Neural progenitor cell (in vitro differentiated cells): ENCODE measurements around the gene MAMLD1. TPM values are rescaled to one million over a fixed set of nuclear protein-coding genes. Genes with fewer than 3 reads are reported as not detected.
A peak's percentile ranks its signal among the peaks of the same experiment; 100 is the strongest.

Experiments
- DNase-seq: peaks from one replicate; pipeline ENCODE4 v3.0.0-alpha.2; 2016; ENCODE audit warnings: low spot score
- H2AFZ ChIP-seq: fragments of 200-600 bp; sonication (generic); replicated peaks from 2 replicates; pipeline ENCODE4 v1.6.1; 2016; ENCODE audit warnings: antibody characterized with exemption
- H3F3A ChIP-seq: fragments of 200-600 bp; sonication (generic); 2 replicates; pipeline ENCODE4 v1.6.1; 2016; ENCODE audit warnings: antibody characterized with exemption, low read depth
- H3K27ac ChIP-seq: fragments of 200-600 bp; sonication (generic); 2 replicates; pipeline ENCODE4 v1.5.1; 2016; ENCODE audit warnings: mild to moderate bottlenecking
- H3K27me3 ChIP-seq: fragments of 200-600 bp; sonication (generic); 2 replicates; pipeline ENCODE4 v1.6.1; 2016; ENCODE audit warnings: mild to moderate bottlenecking, moderate library complexity
- H3K36me3 ChIP-seq: fragments of 200-600 bp; sonication (generic); 2 replicates; pipeline ENCODE4 v1.5.1; 2016
- H3K4me1 ChIP-seq: fragments of 200-600 bp; sonication (generic); 2 replicates; pipeline ENCODE4 v1.6.1; 2016; ENCODE audit warnings: mixed run types
- H3K4me2 ChIP-seq: fragments of 200-600 bp; sonication (generic); 2 replicates; pipeline ENCODE4 v1.6.1; 2016
- H3K4me3 ChIP-seq: fragments of 200-600 bp; sonication (generic); 2 replicates; pipeline ENCODE4 v1.5.1; 2016
- H3K79me2 ChIP-seq: fragments of 200-600 bp; sonication (generic); 2 replicates; pipeline ENCODE4 v1.6.1; 2016; ENCODE audit warnings: low read depth
- H3K9ac ChIP-seq: fragments of 200-600 bp; sonication (generic); 2 replicates; pipeline ENCODE4 v1.6.1; 2016
- H3K9me3 ChIP-seq: fragments of 200-600 bp; sonication (generic); 2 replicates; pipeline ENCODE4 v1.5.1; 2016; ENCODE audit warnings: low read depth
- H4K20me1 ChIP-seq: fragments of 200-600 bp; sonication (generic); 2 replicates; pipeline ENCODE4 v1.6.1; 2016; ENCODE audit warnings: low read depth
- H3K27ac Mint-ChIP-seq: 3 replicates; pipeline ENCODE4 v1.8.0; 2021; ENCODE audit warnings: mixed read lengths
- H3K27me3 Mint-ChIP-seq: 2 replicates; pipeline ENCODE4 v1.8.0; 2022; ENCODE audit warnings: low read depth, mild to moderate bottlenecking, inconsistent platforms, moderate library complexity, mixed read lengths; ENCODE audit not compliant: insufficient read depth
- H3K36me3 Mint-ChIP-seq: 3 replicates; pipeline ENCODE4 v1.8.0; 2021; ENCODE audit warnings: mixed read lengths
- H3K4me1 Mint-ChIP-seq: 3 replicates; pipeline ENCODE4 v1.8.0; 2021; ENCODE audit warnings: mixed read lengths
- H3K4me3 Mint-ChIP-seq: 3 replicates; pipeline ENCODE4 v1.8.0; 2021; ENCODE audit warnings: mild to moderate bottlenecking, moderate library complexity, mixed read lengths
- H3K9me3 Mint-ChIP-seq: 3 replicates; pipeline ENCODE4 v1.8.0; 2020; ENCODE audit warnings: mixed read lengths
- CTCF ChIP-seq: fragments of 200-600 bp; sonication (generic); IDR thresholded peaks from 2 replicates; pipeline ENCODE4 v1.5.1; 2017; ENCODE audit warnings: antibody characterized with exemption, mild to moderate bottlenecking
- EZH2 ChIP-seq: fragments of 200-600 bp; sonication (generic); IDR thresholded peaks from 2 replicates; pipeline ENCODE4 v1.6.1; 2017; ENCODE audit warnings: antibody characterized with exemption, mild to moderate bottlenecking, moderate library complexity
- EZH2phosphoT487 ChIP-seq: fragments of 200-600 bp; sonication (generic); IDR thresholded peaks from 2 replicates; pipeline ENCODE4 v1.6.1; 2017; ENCODE audit warnings: antibody characterized with exemption
- total RNA-seq: library from RNA; depleted of rRNA; stranded (reverse); fragments of >200 nt; gene quantifications from 2 replicates; pipeline ENCODE4 v1.2.3, GENCODE V29; 2015; ENCODE audit warnings: low replicate concordance

The MAMLD1 gene
- total RNA-seq, 1 donor from 2014 or later, result not detected

GRCh38 chrX:150451953-150452352 lies 88.8 kb downstream of the MAMLD1 start:
- H3F3A ChIP-seq, result no peaks in the 10 kb centered on the region
- no peaks in the 10 kb centered on the region for H3K27me3 ChIP-seq
- H3K4me3 Mint-ChIP-seq, result no peak overlapping the region
- peaks cover 5% of the 10 kb centered on the region for H3K9me3 Mint-ChIP-seq
- H3K4me3 ChIP-seq, result no peak overlapping the region
- H3K4me1 ChIP-seq, result no peaks in the 10 kb centered on the region
- H3K9ac ChIP-seq, result no peak overlapping the region
- H3K27ac Mint-ChIP-seq, result peak overlapping the region; percentile 3
- H3K36me3 Mint-ChIP-seq, result no peaks in the 10 kb centered on the region
- no peaks in the 10 kb centered on the region for H3K36me3 ChIP-seq
- no peaks in the 10 kb centered on the region for H3K9me3 ChIP-seq
- H4K20me1 ChIP-seq, result no peaks in the 10 kb centered on the region
- no peak overlapping the region for H2AFZ ChIP-seq
- H3K79me2 ChIP-seq, result no peaks in the 10 kb centered on the region
- DNase-seq, result no peak
- H3K27me3 Mint-ChIP-seq, result peaks cover 2% of the 10 kb centered on the region
- TF ChIP-seq CTCF (no peak), EZH2phosphoT487 (no peak), EZH2 (no peak)
- no peak overlapping the region for H3K4me2 ChIP-seq
- H3K27ac ChIP-seq, result no peak overlapping the region
- H3K4me1 Mint-ChIP-seq, result no peaks in the 10 kb centered on the region

GRCh38 chrX:150454083-150454482 lies 91.0 kb downstream of the MAMLD1 start:
- peaks cover 2% of the 10 kb centered on the region for H3K27me3 Mint-ChIP-seq
- H3K27ac Mint-ChIP-seq, result no peak overlapping the region
- Histone ChIP-seq H3K4me3 (no peak overlapping the region), H3K36me3 (no peaks in the 10 kb centered on the region), H3K79me2 (no peaks in the 10 kb centered on the region), H4K20me1 (no peaks in the 10 kb centered on the region), H3K9me3 (no peaks in the 10 kb centered on the region), H3K27me3 (no peaks in the 10 kb centered on the region), H2AFZ (no peak overlapping the region), H3K27ac (no peak overlapping the region), H3K4me2 (no peak overlapping the region), H3F3A (no peaks in the 10 kb centered on the region), H3K4me1 (no peaks in the 10 kb centered on the region), H3K9ac (no peak overlapping the region)
- H3K9me3 Mint-ChIP-seq, result peaks cover 5% of the 10 kb centered on the region
- H3K4me3 Mint-ChIP-seq, result no peak overlapping the region
- DNase-seq, result no peak
- TF ChIP-seq CTCF (no peak), EZH2phosphoT487 (no peak)
- H3K36me3 Mint-ChIP-seq, result no peaks in the 10 kb centered on the region
- no peaks in the 10 kb centered on the region for H3K4me1 Mint-ChIP-seq

GRCh38 chrX:150454508-150455214 lies 91.5 kb downstream of the MAMLD1 start:
- H3K27ac ChIP-seq, result no peak overlapping the region
- no peak overlapping the region for H3K4me2 ChIP-seq
- H3K36me3 Mint-ChIP-seq, result no peaks in the 10 kb centered on the region
- H3K36me3 ChIP-seq, result no peaks in the 10 kb centered on the region
- no peaks in the 10 kb centered on the region for H3K4me1 ChIP-seq
- no peak overlapping the region for H3K4me3 Mint-ChIP-seq
- no peak for TF ChIP-seq EZH2phosphoT487
- no peak for TF ChIP-seq CTCF
- no peak for TF ChIP-seq EZH2
- peaks cover under 1% of the 10 kb centered on the region for H3K27me3 Mint-ChIP-seq
- H3K4me3 ChIP-seq, result no peak overlapping the region
- H3K27me3 ChIP-seq, result no peaks in the 10 kb centered on the region
- H3K9me3 Mint-ChIP-seq, result peaks cover 5% of the 10 kb centered on the region
- H3K9me3 ChIP-seq, result no peaks in the 10 kb centered on the region
- no peaks in the 10 kb centered on the region for H4K20me1 ChIP-seq
- H3F3A ChIP-seq, result no peaks in the 10 kb centered on the region
- H3K27ac Mint-ChIP-seq, result no peak overlapping the region
- no peak overlapping the region for H3K9ac ChIP-seq
- H3K79me2 ChIP-seq, result no peaks in the 10 kb centered on the region
- no peak for DNase-seq
- H3K4me1 Mint-ChIP-seq, result no peaks in the 10 kb centered on the region
- no peak overlapping the region for H2AFZ ChIP-seq
